K562 (cell line): Measurements from ENCODE around the gene ZNF512B. TPM values are rescaled to one million over a fixed set of nuclear protein-coding genes. Genes with fewer than 3 reads are reported as not detected.

ENCODE experiments used
- ATF7 ChIP-seq: fragments of 450-650 bp; IDR thresholded peaks from 2 replicates; pipeline ENCODE4 v1.7.1; 2014; ENCODE audit warnings: mild to moderate bottlenecking, moderate library complexity
- BRD4 ChIP-seq: fragments of 200-600 bp; sonication (generic); IDR thresholded peaks from 2 replicates; pipeline ENCODE4 v1.6.1; 2017; ENCODE audit warnings: inconsistent platforms
- C11orf30 ChIP-seq: fragments of 450-650 bp; IDR thresholded peaks from 2 replicates; pipeline ENCODE4 v1.6.1; 2016; ENCODE audit warnings: low read depth, mild to moderate bottlenecking
- CAMTA2 ChIP-seq: fragments of 250-450 bp; sonication (Bioruptor Pico); conservative IDR thresholded peaks from 2 replicates; pipeline ENCODE4 v1.5.1; 2022
- CCNT2 ChIP-seq: IDR thresholded peaks from 2 replicates; pipeline ENCODE4 v1.6.1; 2011; ENCODE audit warnings: borderline replicate concordance, low read depth, mild to moderate bottlenecking, moderate library complexity, mixed read lengths, low read length; ENCODE audit not compliant: insufficient read length; ENCODE audit errors: extremely low read depth
- HIVEP1 ChIP-seq: fragments of 250-450 bp; sonication (Bioruptor Pico); IDR thresholded peaks from 2 replicates; pipeline ENCODE4 v1.4.0; 2020; ENCODE audit warnings: mild to moderate bottlenecking
- HLTF ChIP-seq: fragments of 450-650 bp; IDR thresholded peaks from 2 replicates; pipeline ENCODE4 v1.6.1; 2016
- IFI16 ChIP-seq: fragments of 250-450 bp; sonication (Bioruptor Pico); IDR thresholded peaks from 2 replicates; pipeline ENCODE4 v2.1.2; 2022; ENCODE audit warnings: mild to moderate bottlenecking, inconsistent platforms
- JUND ChIP-seq, 2 experiments: IDR thresholded peaks; 2 replicates in 1 of 2; 3 replicates in 1 of 2; pipeline ENCODE4 v1.6.1; 2011; ENCODE audit warnings: borderline replicate concordance in 2 of 2, low read depth in 2 of 2, low read length in 2 of 2, improper control_type of control experiment in 1 of 2, missing biosample characterization in 1 of 2, missing genetic modification characterization in 1 of 2, missing genetic modification reagents in 1 of 2
- KDM5B ChIP-seq: fragments of 200-600 bp; sonication (generic); IDR thresholded peaks from 2 replicates; pipeline ENCODE4 v1.6.1; 2012; ENCODE audit warnings: low read depth, mild to moderate bottlenecking, moderate library complexity, low read length, control low read depth, inconsistent platforms; ENCODE audit not compliant: insufficient replicate concordance
- MAFF ChIP-seq: IDR thresholded peaks from 2 replicates; pipeline ENCODE4 v1.6.1; 2012; ENCODE audit warnings: low read length, improper control_type of control experiment
- MBD2 ChIP-seq: sonication (generic); IDR thresholded peaks from 2 replicates; pipeline ENCODE4 v1.6.1; 2016; ENCODE audit warnings: low read depth, borderline replicate concordance
- MCM3 ChIP-seq: fragments of 450-650 bp; IDR thresholded peaks from 2 replicates; pipeline ENCODE4 v1.6.1; 2016
- MCM7 ChIP-seq, 2 experiments: fragments of 450-650 bp; IDR thresholded peaks; 2 replicates each; pipeline ENCODE4 v1.6.1; 2016 to 2018
- NR1H2 ChIP-seq: sonication (generic); formaldehyde crosslinking; IDR thresholded peaks from 2 replicates; pipeline ENCODE4 v1.4.0; 2020; ENCODE audit warnings: mild to moderate bottlenecking, missing genetic modification reagents
- PCBP1 ChIP-seq: fragments of 200-400 bp; formaldehyde crosslinking; IDR thresholded peaks from 2 replicates; pipeline ENCODE4 v1.6.1; 2018; ENCODE audit warnings: mild to moderate bottlenecking, low read depth, low read length; ENCODE audit not compliant: poor library complexity, severe bottlenecking
- SNRNP70 ChIP-seq: fragments of 200-400 bp; formaldehyde crosslinking; optimal IDR thresholded peaks from 2 replicates; pipeline ENCODE3; 2017; ENCODE audit warnings: low read depth, low read length
- SP1 ChIP-seq: sonication (generic); formaldehyde crosslinking; IDR thresholded peaks from 2 replicates; pipeline ENCODE4 v1.8.1; 2022; ENCODE audit warnings: mild to moderate bottlenecking, missing genetic modification reagents
- ZBTB17 ChIP-seq: fragments of 450-650 bp; formaldehyde crosslinking; IDR thresholded peaks from 2 replicates; pipeline ENCODE4 v1.4.0; 2020; ENCODE audit warnings: mild to moderate bottlenecking
- ZNF277 ChIP-seq: fragments of 250-450 bp; sonication (Bioruptor Pico); IDR thresholded peaks from 2 replicates; pipeline ENCODE4 v1.8.0; 2022; ENCODE audit warnings: inconsistent platforms, mild to moderate bottlenecking, moderate library complexity, borderline replicate concordance
- ZNF695 ChIP-seq: fragments of 450-650 bp; formaldehyde crosslinking; IDR thresholded peaks from 2 replicates; pipeline ENCODE4 v1.4.0; 2020; ENCODE audit warnings: mild to moderate bottlenecking, moderate library complexity
- ZNF778 ChIP-seq: fragments of 450-650 bp; formaldehyde crosslinking; IDR thresholded peaks from 2 replicates; pipeline ENCODE4 v1.4.0; 2020; ENCODE audit warnings: mild to moderate bottlenecking, moderate library complexity
- polyA plus RNA-seq, 8 experiments: library from polyadenylated mRNA; depleted of rRNA in 4 of 8; stranded (reverse) in 5 of 8; unstranded in 3 of 8; fragments of >200 nt; fragmentation: Nextera tagmentation in 2 of 8; fragmentation: Illumina TruSeq in 1 of 8; extraction: Ambion mirVana in 2 of 8; extraction: Trizol in 1 of 8; gene quantifications; 2 replicates each; pipeline versions ENCODE4 v1.2.1 to v1.2.3, GENCODE V29; 2011 to 2014; ENCODE audit warnings: inconsistent platforms in 1 of 8, missing spikeins in 1 of 8
- total RNA-seq, 7 experiments: library from RNA; depleted of rRNA in 6 of 7; stranded (reverse); fragments of >200 nt in 6 of 7; fragmentation: Illumina TruSeq in 2 of 7; extraction: Trizol in 2 of 7; gene quantifications; 2 replicates each; pipeline versions ENCODE4 v1.2.1 to v1.2.3, GENCODE V29; 2011 to 2021; ENCODE audit warnings: low replicate concordance in 1 of 7
- TF ChIP-seq, protein P1 (sequence below): sonication (generic); formaldehyde crosslinking; IDR thresholded peaks from 2 replicates; pipeline ENCODE4 v1.9.0; 2022; ENCODE audit warnings: mild to moderate bottlenecking, missing genetic modification reagents
- TF ChIP-seq, protein P2 (sequence below): fragments of 250-450 bp; sonication (Bioruptor Pico); IDR thresholded peaks from 2 replicates; pipeline ENCODE4 v1.9.0; 2021; ENCODE audit warnings: mild to moderate bottlenecking
- TF ChIP-seq, protein P3 (sequence below): fragments of 250-450 bp; sonication (Bioruptor Pico); IDR thresholded peaks from 2 replicates; pipeline ENCODE4 v1.5.1; 2021; ENCODE audit warnings: mild to moderate bottlenecking
- TF ChIP-seq, protein P4 (sequence below): fragments of 250-450 bp; sonication (Bioruptor Pico); IDR thresholded peaks from 2 replicates; pipeline ENCODE4 v1.8.0; 2021; ENCODE audit warnings: borderline replicate concordance, mild to moderate bottlenecking, moderate library complexity; ENCODE audit not compliant: poor library complexity, severe bottlenecking

The ZNF512B gene
- total and polyA plus RNA-seq, 9 of the 15 experiments (the other 6 are each of a cell fraction or from before 2014, with no cell fraction given), result 0.01 to 27.8 (median 8.2) TPM

GRCh38 chr20:63941282-63942081, 28.2 kb downstream of the ZNF512B start (continued):
- TF ChIP-seq ZBTB17 (CRISPR knock-in tag) (no peak), ZNF778 (CRISPR knock-in tag) (no peak), C11orf30 (no peak), SNRNP70 (no peak), NR1H2 (CRISPR knock-in tag) (no peak), CCNT2 (no peak), KDM5B (no peak), MBD2 (peak; percentile 60; the same call in 1 of the 2 replicates), HIVEP1 (no peak), MAFF (no peak), MCM7 (IDR thresholded peaks at IDR 0.05) (no peak), PCBP1 (peak; percentile 31), MCM3 (no peak), HLTF (no peak), ZNF277 (CRISPR knock-in tag) (no peak), ATF7 (no peak), SP1 (CRISPR knock-in tag) (peak; percentile 62; the same call in 1 of the 2 replicates), CAMTA2 (no peak), ZNF695 (CRISPR knock-in tag) (no peak), JUND (IDR thresholded peaks at IDR 0.05; ENCODE audit: borderline replicate concordance, low read depth, low read length) (no peak), JUND (tag; IDR thresholded peaks at IDR 0.05; ENCODE audit: borderline replicate concordance, low read depth, low read length) (no peak; the same call in 2 of the 3 replicates), IFI16 (no peak), BRD4 (no peak)
- TF ChIP-seq, protein P1, sequence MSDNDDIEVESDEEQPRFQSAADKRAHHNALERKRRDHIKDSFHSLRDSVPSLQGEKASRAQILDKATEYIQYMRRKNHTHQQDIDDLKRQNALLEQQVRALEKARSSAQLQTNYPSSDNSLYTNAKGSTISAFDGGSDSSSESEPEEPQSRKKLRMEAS (CRISPR knock-in tag), result peak; percentile 11; the same call in 1 of the 2 replicates
- TF ChIP-seq, protein P2, sequence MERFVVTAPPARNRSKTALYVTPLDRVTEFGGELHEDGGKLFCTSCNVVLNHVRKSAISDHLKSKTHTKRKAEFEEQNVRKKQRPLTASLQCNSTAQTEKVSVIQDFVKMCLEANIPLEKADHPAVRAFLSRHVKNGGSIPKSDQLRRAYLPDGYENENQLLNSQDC, result no peak
- TF ChIP-seq, protein P3, sequence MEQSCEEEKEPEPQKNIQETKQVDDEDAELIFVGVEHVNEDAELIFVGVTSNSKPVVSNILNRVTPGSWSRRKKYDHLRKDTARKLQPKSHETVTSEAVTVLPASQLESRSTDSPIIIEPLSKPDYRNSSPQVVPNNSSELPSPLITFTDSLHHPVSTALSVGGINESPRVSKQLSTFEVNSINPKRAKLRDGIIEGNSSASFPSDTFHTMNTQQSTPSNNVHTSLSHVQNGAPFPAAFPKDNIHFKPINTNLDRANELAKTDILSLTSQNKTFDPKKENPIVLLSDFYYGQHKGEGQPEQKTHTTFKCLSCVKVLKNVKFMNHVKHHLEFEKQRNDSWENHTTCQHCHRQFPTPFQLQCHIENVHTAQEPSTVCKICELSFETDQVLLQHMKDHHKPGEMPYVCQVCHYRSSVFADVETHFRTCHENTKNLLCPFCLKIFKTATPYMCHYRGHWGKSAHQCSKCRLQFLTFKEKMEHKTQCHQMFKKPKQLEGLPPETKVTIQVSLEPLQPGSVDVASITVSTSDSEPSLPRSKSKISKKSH, result no peak
- TF ChIP-seq, protein P4, sequence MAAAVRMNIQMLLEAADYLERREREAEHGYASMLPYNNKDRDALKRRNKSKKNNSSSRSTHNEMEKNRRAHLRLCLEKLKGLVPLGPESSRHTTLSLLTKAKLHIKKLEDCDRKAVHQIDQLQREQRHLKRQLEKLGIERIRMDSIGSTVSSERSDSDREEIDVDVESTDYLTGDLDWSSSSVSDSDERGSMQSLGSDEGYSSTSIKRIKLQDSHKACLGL (CRISPR knock-in tag), result no peak
